Suprapubic skin (tissue), 4 donors: ENCODE data around the gene HPGDS. TPM values are rescaled to one million over a fixed set of nuclear protein-coding genes. Genes with fewer than 3 reads are reported as not detected.
"Not testable (repeated sequence)": the region's sequence is repeated elsewhere in the genome, so short reads cannot be mapped to it uniquely, and the experiment has no call there.

Experiments used
- DNase-seq, 2 donors: peaks; one replicate each; pipeline ENCODE4 v3.0.0-alpha.2; 2019; ENCODE audit warnings: low spot score in 2 of 2
- H3K27ac ChIP-seq: fragments of 200-600 bp; sonication (generic); one replicate; pipeline ENCODE4 v1.5.1; 2019
- H3K27me3 ChIP-seq: fragments of 200-600 bp; sonication (generic); one replicate; pipeline ENCODE4 v1.5.1; 2019
- H3K36me3 ChIP-seq: fragments of 200-600 bp; sonication (generic); one replicate; pipeline ENCODE4 v1.5.1; 2019
- H3K4me1 ChIP-seq: fragments of 200-600 bp; sonication (generic); one replicate; pipeline ENCODE4 v1.5.1; 2019
- H3K4me3 ChIP-seq: fragments of 200-600 bp; sonication (generic); one replicate; pipeline ENCODE4 v1.5.1; 2019; ENCODE audit warnings: mild to moderate bottlenecking
- H3K9me3 ChIP-seq: fragments of 200-600 bp; sonication (generic); one replicate; pipeline ENCODE4 v1.5.1; 2019
- EP300 ChIP-seq: sonication (generic); formaldehyde crosslinking; IDR thresholded peaks from one replicate; pipeline ENCODE4 v1.6.1; 2017; ENCODE audit warnings: antibody characterized with exemption
- POLR2A ChIP-seq, 2 donors: fragments of 450-650 bp; IDR thresholded peaks; one replicate each; pipeline ENCODE4 v1.6.1; 2017; ENCODE audit warnings: antibody characterized with exemption in 2 of 2, mild to moderate bottlenecking in 2 of 2, moderate library complexity in 2 of 2
- POLR2AphosphoS5 ChIP-seq, 3 donors: sonication (generic); formaldehyde crosslinking; IDR thresholded peaks; one replicate each; pipeline ENCODE4 v1.6.1; 2017; ENCODE audit warnings: antibody characterized with exemption in 3 of 3
- WGBS: methylation state at CpG from one replicate; pipeline ENCODE4 v1.1.5; 2018; 5-methylcytosine and 5-hydroxymethylcytosine counted together
- total RNA-seq, 4 donors: library from RNA; depleted of rRNA; stranded (reverse); fragments of >200 nt; gene quantifications; one replicate each; pipeline ENCODE4 v1.1.0, GENCODE V29; 2016
- TF ChIP-seq, protein P1 (sequence below), 2 donors: fragments of 200-600 bp in 1 of 2; fragments of 450-650 bp in 1 of 2; sonication (generic) in 1 of 2; IDR thresholded peaks; one replicate each; pipeline ENCODE4 v1.5.1; 2016 to 2019; ENCODE audit warnings: antibody characterized with exemption in 2 of 2, mild to moderate bottlenecking in 1 of 2, moderate library complexity in 1 of 2

Gene HPGDS
- 1 to 10 TPM; 1.8 to 4.8 (median 2.3) TPM for total RNA-seq

DNA sequence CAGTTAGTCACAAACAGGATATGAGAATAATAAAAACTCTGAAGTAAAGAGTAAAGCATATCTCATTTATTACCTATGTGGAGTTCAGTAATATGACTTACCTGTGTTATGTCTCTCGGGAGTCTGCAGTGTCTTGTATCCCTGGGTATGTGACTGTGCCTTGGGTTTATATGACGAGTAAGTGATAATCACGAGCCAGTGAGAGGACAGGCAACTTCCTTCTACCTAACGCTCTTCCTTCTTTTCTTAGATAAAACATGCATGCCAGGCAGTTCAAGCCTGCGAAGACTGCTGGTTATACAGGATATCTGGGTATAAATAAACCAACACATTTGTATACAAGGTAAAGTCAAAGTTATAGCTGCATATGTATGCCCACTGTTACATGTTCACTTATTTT, at the start of gene HPGDS:
Gene HPGDS (minus strand): TSS at position 143 of the 400 bp plus-strand sequence. CDS start 8,207 bp downstream, outside the sequence.
- Histone ChIP-seq H3K4me3 (no peak within 1 kb of the TSS), H3K27ac (no peak within 1 kb of the TSS), H3K27me3 (no peaks in the 10 kb centered on the region), H3K4me1 (no peaks in the 10 kb centered on the region), H3K9me3 (no peaks in the 10 kb centered on the region), H3K36me3 (no peaks in the 10 kb centered on the region)
- 84% methylated on average over 5 of the region's 5 CpGs for WGBS
- DNase-seq = no peak
- TF ChIP-seq, protein P1, sequence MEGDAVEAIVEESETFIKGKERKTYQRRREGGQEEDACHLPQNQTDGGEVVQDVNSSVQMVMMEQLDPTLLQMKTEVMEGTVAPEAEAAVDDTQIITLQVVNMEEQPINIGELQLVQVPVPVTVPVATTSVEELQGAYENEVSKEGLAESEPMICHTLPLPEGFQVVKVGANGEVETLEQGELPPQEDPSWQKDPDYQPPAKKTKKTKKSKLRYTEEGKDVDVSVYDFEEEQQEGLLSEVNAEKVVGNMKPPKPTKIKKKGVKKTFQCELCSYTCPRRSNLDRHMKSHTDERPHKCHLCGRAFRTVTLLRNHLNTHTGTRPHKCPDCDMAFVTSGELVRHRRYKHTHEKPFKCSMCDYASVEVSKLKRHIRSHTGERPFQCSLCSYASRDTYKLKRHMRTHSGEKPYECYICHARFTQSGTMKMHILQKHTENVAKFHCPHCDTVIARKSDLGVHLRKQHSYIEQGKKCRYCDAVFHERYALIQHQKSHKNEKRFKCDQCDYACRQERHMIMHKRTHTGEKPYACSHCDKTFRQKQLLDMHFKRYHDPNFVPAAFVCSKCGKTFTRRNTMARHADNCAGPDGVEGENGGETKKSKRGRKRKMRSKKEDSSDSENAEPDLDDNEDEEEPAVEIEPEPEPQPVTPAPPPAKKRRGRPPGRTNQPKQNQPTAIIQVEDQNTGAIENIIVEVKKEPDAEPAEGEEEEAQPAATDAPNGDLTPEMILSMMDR (IDR thresholded peaks at IDR 0.05) = no peak
- TF ChIP-seq EP300 = no peak
- TF ChIP-seq POLR2AphosphoS5 (IDR thresholded peaks at IDR 0.05) = no peak

DNA sequence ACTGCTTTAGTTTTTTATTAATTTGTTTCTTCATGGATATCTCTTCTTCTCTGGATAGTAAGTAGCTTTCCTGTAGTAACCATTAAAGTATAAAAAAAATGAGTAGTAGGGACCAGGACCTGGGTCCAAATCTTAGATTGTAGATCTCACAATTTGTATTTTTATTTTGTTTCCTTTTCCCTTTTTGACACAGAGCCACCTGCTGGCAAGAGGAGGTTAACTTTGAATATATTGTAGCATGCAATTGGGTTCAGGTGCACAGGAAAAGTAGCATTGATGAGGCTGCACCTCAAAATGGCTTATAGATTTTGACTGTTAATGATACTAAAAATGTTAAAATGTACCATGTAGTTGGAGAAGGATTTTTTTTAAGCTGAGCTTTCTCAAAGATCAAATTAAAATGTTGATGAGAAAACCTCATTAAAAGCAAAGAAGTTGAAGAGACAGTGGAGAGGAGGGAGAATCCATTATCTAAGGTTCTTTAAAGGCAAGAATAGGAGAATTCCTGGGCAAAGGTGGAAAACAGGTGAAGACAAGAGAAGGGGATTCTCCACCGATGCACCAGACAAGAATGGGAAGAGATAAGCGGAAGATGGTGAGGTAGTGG, 48.3 kb upstream of the HPGDS start:
- Histone ChIP-seq H3K36me3 (no peaks in the 10 kb centered on the region), H3K4me1 (no peaks in the 10 kb centered on the region), H3K27me3 (no peaks in the 10 kb centered on the region), H3K4me3 (no peak overlapping the region), H3K27ac (no peak overlapping the region), H3K9me3 (no peaks in the 10 kb centered on the region)
- WGBS = 98% methylated on average over 2 of the region's 2 CpGs
- DNase-seq = no peak
- TF ChIP-seq, protein P1 (IDR thresholded peaks at IDR 0.05) = no peak
- TF ChIP-seq POLR2AphosphoS5 (IDR thresholded peaks at IDR 0.05) (no peak), EP300 (no peak), POLR2A (IDR thresholded peaks at IDR 0.05) (no peak)

DNA sequence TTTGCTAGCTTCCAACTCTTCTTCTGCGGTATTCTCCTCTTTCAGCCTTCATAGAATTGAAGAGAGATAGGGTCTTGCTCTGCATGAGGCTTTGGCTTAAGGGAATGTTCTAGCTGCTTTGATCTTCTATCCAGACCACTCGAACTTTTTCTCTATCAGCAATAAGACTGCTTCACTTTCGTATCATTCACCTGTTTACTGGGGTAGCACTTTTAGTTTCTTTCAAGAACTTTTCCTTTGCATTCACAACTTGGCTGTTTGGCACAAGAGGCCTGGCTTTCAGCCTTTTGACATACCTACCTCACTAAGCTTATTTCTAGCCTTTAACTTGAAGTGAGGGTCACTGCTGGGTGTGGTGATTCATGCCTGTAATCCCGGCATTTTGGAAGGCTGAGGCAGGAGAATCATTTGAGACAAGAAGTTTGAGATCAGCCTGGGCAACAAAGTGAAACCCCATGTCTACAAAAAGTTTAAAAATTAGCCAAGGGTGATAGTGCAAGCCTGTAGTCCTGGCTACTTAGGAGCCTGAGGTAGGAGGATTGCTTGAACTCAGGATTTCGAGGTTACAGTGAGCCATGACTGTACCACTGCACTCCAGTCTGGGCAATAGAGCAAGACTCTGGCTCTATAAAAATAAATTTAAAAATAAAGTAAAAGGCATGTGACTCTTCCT, 47.1 kb upstream of the HPGDS start:
- 89% methylated on average over 5 of the region's 5 CpGs for WGBS
- TF ChIP-seq POLR2AphosphoS5 (IDR thresholded peaks at IDR 0.05) (no peak), EP300 (no peak), POLR2A (IDR thresholded peaks at IDR 0.05) (no peak)
- TF ChIP-seq, protein P1 (IDR thresholded peaks at IDR 0.05) = no peak
- no peaks in the 10 kb centered on the region for H3K27me3 ChIP-seq
- H3K27ac ChIP-seq = no peak overlapping the region
- no peak overlapping the region for H3K4me3 ChIP-seq
- H3K36me3 ChIP-seq = no peaks in the 10 kb centered on the region
- DNase-seq = no peak
- no peaks in the 10 kb centered on the region for H3K4me1 ChIP-seq
- H3K9me3 ChIP-seq = no peaks in the 10 kb centered on the region

DNA sequence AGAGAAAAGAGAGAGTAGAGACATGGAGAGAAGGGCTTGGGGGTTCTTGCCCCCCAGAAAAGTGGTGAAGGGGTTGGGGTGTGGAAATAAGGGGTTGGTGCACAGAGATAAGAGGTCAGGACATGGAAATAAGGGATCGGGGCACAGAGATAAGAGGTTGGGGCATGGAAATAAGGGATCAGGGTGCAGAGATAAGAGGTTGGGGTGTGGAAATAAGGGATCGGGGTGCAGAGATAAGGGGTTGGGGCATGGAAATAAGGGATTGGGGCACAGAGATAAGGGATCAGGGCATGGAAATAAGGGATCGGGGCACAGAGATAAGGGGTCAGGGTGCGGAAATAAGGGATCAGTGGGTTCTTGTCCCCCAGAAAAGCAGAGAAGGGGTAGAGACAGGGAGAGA, 45.3 kb upstream of the HPGDS start:
- H3K9me3 ChIP-seq, H3K4me1 ChIP-seq, H3K4me3 ChIP-seq, DNase-seq, H3K36me3 ChIP-seq, H3K27ac ChIP-seq, H3K27me3 ChIP-seq: not testable (repeated sequence)
- whole genome bisulfite sequencing = 81% methylated on average over 4 of the region's 4 CpGs

DNA sequence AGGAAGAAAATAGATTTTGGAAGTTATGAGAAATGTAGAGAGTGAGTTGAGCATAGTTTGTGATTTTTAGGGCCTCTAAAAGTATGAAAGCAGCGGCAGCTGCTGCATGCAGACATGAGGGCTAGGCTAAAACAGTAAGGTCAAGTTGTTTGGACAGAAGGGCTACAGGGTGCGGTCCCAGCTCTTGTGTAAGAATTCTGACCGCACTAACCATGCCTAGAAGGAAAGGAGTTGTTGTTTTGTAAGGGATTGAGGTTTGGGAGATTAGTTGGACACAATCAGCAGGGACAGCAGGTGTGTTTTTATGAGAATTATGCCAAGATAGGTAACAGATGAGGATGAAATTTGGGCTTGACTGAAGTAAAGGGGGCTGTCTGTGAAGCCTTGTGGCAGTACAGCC, 42.8 kb upstream of the HPGDS start:
- not testable (repeated sequence) for H3K36me3 ChIP-seq, H3K9me3 ChIP-seq, H3K4me1 ChIP-seq, H3K4me3 ChIP-seq, H3K27me3 ChIP-seq, DNase-seq, H3K27ac ChIP-seq
- WGBS = 87% methylated on average over 3 of the region's 3 CpGs

DNA sequence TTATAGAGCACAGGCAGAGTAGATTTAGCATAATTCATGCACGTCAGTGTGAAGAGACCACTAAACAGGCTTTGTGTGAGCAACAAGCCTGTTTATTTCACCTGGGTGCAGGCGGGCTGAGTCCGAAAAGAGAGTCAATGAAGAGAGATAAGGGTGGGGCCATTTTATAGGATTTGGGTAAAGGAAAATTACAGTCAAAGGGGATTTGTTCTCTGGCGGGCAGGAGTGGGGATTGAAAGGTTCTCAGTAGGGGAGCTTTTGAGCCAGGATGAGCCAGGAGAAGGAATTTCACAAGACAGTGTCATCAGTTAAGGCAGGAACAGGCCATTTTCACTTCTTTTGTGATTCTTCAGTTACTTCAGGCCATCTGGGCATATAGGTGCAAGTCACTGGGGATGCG, 40.3 kb upstream of the HPGDS start:
- not testable (repeated sequence) for H3K27me3 ChIP-seq, H3K9me3 ChIP-seq, H3K4me3 ChIP-seq, DNase-seq, H3K4me1 ChIP-seq, H3K27ac ChIP-seq, H3K36me3 ChIP-seq
- 80% methylated on average over 5 of the region's 5 CpGs for WGBS

DNA sequence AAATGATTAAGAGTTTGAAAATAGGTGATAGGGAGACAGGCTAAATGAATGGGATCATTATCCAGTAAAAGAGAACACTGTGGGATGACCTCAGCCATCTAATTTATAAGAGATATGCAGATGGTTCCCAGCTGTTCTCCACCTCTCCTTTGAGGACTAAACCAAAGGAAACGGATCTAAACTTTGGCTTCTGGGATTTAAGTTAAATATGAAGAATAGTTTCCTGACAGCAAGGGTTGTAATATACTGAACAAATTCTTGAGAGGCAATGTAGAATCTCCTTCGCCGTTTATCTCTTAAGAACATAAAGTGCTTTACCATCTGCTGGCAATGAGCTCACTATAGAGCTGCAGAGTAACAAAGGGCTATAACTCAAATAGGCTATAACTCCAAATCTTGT, 35.4 kb upstream of the HPGDS start:
- no peak for DNase-seq
- Histone ChIP-seq H3K27me3 (no peaks in the 10 kb centered on the region), H3K36me3 (no peaks in the 10 kb centered on the region), H3K27ac (no peak overlapping the region), H3K4me3 (no peak overlapping the region), H3K9me3 (no peaks in the 10 kb centered on the region), H3K4me1 (no peaks in the 10 kb centered on the region)
- TF ChIP-seq POLR2A (IDR thresholded peaks at IDR 0.05) (no peak), EP300 (no peak), POLR2AphosphoS5 (IDR thresholded peaks at IDR 0.05) (no peak)
- TF ChIP-seq, protein P1 (IDR thresholded peaks at IDR 0.05) = no peak
- WGBS = 71% methylated on average over 3 of the region's 3 CpGs
